Mammary epithelial cell (primary cell): Measurements from ENCODE around the gene CREB5.

Experiments
- EZH2 ChIP-seq: IDR thresholded peaks from 2 replicates; pipeline ENCODE4 v1.6.1; 2012; ENCODE audit warnings: low read length, inconsistent platforms, borderline replicate concordance
- TF ChIP-seq, protein P1 (sequence below), 2 donors: IDR thresholded peaks in 1 of 2; conservative IDR thresholded peaks in 1 of 2; 2 replicates each; pipeline ENCODE4 v1.5.1; 2011 to 2012; ENCODE audit warnings: inconsistent platforms in 2 of 2, low read length in 2 of 2, mild to moderate bottlenecking in 2 of 2, control low read depth in 1 of 2, low read depth in 1 of 2; ENCODE audit not compliant: insufficient read depth in 1 of 2; ENCODE audit errors: extremely low read depth in 1 of 2

DNA sequence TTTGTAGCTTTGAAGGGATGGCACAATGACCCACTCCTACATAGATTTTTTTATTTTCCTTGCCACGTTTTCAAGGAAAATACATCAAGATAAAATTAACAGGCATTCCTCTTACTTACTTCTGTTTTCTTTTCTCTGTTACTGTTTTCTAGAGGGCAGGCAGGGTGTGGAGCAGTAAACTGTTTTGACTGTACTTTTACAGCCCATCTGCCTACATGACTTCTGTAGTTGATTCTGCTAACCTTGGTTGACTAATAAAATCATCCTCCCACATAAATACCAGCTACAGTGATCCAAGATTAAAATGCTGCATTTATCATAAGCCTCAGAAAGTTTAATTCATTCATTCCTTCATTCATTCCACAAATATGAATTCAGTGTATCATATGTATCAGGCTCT, 387.3 kb downstream of the CREB5 start:
- TF ChIP-seq EZH2, result no peak
- TF ChIP-seq, protein P1, sequence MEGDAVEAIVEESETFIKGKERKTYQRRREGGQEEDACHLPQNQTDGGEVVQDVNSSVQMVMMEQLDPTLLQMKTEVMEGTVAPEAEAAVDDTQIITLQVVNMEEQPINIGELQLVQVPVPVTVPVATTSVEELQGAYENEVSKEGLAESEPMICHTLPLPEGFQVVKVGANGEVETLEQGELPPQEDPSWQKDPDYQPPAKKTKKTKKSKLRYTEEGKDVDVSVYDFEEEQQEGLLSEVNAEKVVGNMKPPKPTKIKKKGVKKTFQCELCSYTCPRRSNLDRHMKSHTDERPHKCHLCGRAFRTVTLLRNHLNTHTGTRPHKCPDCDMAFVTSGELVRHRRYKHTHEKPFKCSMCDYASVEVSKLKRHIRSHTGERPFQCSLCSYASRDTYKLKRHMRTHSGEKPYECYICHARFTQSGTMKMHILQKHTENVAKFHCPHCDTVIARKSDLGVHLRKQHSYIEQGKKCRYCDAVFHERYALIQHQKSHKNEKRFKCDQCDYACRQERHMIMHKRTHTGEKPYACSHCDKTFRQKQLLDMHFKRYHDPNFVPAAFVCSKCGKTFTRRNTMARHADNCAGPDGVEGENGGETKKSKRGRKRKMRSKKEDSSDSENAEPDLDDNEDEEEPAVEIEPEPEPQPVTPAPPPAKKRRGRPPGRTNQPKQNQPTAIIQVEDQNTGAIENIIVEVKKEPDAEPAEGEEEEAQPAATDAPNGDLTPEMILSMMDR (conservative IDR thresholded peaks at IDR 0.05 in 1 of 2, IDR thresholded peaks at IDR 0.05 in 1 of 2; ENCODE audit: extremely low read depth in 1 of 2, insufficient read depth in 1 of 2, low read depth in 1 of 2, low read length in 2 of 2), result no peak
